NCI-H82 (cell line): ENCODE measurements around the gene TBCD.

Experiments
- DNase-seq: peaks from one replicate; lab custom pipeline; 2025; lab: John Stamatoyannopoulos, UW

Gene TBCD

GRCh38 chr17:82888583-82889495 lies 137.0 kb downstream of the TBCD start:
- DNase-seq = no peak

DNA sequence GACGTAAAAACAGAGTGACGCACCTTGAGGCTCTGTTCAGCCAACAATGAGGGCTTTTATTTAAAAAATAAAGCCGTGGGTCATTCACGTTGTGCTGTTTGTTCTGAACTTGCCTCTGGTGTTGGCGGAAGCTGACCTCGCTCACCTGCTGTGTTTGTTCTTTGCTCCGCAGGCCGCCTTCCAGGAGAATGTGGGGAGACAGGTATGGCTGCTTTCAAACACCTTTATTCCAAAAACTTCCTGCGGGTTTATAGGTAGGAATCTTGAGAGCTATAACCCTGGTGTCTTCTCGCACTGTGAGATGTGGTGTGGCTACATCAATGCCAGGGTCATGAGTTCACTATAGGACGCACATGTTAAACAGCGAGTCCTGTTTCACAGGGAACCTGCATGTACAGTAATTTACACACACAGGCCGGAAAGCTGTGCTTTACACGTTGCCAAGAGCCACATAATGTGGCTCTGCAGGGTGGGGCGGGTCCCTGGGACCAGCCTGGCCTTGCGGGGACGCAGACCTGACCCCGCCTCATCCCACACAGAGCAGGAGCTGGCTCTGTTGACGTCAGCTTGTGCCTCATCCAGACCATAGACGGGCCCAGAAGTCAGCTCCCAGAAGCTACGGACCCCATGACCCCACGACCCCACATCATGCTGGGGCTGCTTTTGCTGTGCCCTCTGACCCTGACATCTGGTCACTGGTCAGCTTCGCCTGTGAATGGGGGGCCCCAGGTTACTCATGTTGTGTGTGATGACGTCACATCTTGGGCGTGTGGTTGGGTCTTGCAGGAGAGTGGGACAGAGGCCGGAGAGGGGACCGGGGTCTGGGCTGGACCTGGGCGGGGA lies 137.9 kb downstream of the TBCD start:
- no peak for DNase-seq

DNA sequence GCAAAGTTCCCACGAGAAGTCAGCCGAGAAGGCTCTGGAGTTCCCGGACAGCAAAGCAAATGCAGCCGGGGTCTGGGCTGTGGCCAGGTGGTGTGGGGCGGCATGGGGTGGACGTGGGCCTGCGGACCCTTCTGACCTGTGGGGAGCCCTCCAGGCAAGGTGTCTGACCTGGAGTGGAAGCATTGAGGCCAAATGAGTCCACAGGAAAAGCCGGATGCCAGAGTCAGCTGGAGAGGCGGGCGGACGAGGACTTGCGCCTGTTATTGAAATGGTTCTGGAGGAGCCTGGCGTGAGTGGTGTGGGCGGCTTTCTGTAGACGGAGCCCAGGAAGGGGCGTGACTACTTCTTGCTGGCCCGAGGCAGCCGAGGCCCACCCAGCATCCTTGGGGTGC lies 138.5 kb downstream of the TBCD start:
- no peak for DNase-seq

- DNase-seq = no peak
These were observed 139.2 kb downstream of the TBCD start for GRCh38 chr17:82890926-82891678.

DNA sequence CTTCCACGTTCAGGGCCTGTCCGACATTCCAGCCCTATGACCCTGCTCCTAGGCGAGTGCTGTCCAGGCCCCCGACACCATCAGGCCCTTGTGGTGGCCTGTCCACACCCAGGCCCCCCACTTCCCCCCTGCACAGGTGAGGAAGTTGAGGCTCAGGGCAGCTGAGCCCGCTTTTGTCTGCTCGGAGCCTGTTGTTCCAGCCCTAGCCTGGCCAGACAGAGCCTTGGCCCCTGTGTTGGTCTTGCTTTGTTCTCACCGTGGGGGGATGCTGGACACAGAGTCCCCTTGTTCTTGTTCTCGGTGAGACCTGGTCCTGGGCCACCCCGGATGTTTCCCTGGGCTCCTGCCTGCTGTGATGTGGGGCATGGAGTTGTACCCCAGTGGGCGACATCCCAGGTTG lies 140.0 kb downstream of the TBCD start:
- DNase-seq = no peak

- DNase-seq = no peak
These were observed 141.2 kb downstream of the TBCD start for GRCh38 chr17:82892899-82893565.

GRCh38 chr17:82893779-82894178 lies 141.9 kb downstream of the TBCD start:
- no peak for DNase-seq

DNA sequence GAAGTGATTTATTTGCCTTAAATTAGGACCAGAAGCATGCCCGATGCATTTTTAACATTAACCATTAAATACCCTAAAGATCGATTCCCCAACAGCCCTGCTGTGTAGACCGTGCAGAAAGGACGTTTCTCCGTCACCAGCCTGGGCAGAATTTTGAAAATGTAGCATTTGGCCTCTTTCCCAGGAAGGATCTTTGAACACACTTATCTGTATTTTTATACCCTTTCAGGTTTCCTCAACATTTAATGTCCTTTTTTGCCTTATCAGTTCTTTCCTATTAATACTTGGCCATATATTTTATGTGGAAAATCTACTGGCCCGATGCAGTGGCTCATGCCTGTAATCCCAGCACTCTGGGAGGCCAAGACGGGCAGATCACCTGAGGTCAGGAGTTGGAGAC lies 142.5 kb downstream of the TBCD start:
- DNase-seq = no peak

- DNase-seq = no peak
These were observed 143.2 kb downstream of the TBCD start for GRCh38 chr17:82895087-82895486.

GRCh38 chr17:82896071-82897000 lies 144.5 kb downstream of the TBCD start:
- DNase-seq = no peak

DNA sequence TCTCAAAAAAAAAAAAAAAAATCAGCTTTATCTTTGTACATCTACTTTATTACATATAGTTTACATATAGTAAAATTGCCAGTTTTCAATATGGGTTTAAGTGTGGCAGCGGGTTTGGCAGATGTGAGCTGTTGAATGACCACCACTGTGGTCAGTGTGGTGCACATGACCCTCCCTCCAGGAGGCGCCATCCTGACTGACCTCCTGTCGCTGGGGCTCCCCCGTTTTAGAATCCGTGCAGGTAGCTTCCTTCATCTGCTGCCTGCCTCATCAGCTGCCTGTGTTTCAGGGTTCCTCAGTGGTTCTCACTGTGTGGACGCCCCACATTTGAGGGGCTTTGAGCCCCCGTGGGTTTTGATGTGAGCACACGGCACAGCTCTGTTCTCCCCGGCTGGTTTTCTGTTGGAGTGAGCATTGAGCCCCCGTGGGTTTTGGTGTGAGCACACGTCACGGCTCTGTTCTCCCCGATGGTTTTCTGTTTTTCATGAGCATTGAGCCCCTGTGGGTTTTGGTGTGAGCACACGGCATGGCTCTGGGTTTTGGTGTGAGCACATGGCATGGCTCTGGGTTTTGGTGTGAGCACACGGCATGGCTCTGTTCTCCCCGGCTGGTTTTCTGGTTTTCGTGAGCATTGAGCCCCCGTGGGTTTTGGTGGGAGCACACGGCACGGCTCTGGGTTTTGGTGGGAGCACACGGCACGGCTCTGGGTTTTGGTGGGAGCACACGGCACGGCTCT lies 145.8 kb downstream of the TBCD start:
- DNase-seq = no peak

DNA sequence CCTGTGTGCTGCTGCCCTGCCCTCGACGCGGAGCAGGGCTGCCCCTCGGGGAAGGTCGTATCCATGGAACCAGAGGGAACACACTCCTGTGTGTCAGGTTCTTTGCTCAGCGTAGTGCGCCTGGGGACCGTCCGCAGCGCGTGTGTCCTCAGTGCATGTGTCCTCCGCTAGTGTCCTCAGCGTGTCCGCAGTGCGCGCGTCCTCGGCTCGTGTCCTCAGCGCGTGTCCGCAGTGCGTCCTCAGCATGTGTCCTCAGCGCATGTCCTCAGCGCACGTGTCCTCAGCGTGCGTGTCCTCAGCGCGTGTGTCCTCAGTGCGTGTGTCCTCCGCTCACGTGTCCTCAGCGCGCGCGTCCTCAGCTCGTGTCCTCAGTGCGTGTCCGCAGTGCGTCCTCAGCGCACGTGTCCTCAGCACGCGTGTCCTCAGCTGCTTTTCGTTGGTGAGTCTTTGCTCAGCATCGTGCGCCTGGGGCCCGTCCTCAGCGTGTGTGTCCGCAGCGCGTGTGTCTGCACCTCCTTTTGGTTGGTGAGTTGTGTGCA lies 147.2 kb downstream of the TBCD start:
- DNase-seq = no peak

DNA sequence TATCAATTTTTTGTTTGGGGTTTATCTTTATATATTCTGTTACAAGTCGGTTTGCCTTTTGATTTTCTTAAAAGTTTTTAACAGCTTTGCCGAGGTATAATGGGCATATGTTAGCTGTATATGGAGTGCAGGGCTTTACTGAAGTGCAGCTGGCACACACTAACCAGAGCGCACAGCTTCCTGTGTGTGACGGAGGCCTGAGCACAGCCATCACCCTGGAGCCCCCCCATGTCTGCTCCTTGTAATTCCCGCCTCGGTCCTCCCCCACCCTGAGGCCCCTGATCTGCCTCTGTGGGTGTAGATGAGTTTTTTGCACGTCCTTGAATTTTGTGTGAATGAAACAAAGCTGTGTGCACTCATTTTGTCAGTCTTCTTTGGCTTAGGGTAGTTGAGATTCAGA lies 148.1 kb downstream of the TBCD start:
- DNase-seq = no peak

GRCh38 chr17:82900741-82901140 lies 148.9 kb downstream of the TBCD start:
- DNase-seq = no peak

DNA sequence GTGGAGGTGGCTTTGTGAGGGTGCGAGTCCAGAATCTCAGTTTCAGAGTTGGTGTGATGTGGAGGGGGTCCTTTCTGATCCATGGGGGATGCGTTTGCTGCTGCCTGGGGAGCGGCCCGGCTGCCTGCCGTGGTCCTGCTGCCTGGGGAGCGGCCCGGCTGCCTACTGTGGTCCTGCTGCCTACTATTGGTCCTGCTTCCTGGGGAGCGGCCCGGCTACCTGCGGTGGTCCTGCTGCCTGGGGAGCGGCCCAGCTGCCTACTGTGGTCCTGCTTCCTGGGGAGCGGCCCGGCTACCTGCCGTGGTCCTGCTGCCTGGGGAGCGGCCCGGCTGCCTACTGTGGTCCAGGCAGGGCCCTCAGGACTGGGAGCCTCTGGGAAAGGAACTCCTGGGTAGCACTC lies 149.5 kb downstream of the TBCD start:
- no peak for DNase-seq

DNA sequence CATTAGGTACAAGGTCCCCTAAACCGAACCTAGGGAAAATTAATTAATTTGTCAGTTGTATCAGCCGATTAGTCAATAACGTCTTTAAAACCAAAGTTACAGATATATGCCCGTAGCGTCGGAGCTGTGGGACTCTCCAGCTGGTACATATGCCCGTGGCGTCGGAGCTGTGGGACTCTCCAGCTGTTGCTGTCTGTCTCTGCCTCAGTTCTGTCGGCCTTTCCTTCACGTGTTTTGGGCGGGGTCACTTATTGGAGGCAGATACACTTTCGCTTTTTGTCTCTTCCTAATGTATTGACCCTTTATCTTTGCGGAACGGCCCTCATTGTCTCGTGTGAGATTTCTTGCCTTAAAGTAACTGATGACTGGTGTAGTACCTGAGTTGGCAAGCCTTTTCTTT lies 150.0 kb downstream of the TBCD start:
- DNase-seq = no peak

GRCh38 chr17:82902972-82903874 lies 151.4 kb downstream of the TBCD start:
- DNase-seq = no peak

- no peak for DNase-seq
These were observed 153.3 kb downstream of the TBCD start for GRCh38 chr17:82905130-82905529.
